Uterus (tissue), 4 donors: ENCODE data around the gene CRADD. TPM values are rescaled to one million over a fixed set of nuclear protein-coding genes. Genes with fewer than 3 reads are reported as not detected.
A peak's percentile ranks its signal among the peaks of the same experiment; 100 is the strongest.

ENCODE experiments used
- DNase-seq, 2 donors: peaks; one replicate each; pipeline ENCODE4 v3.0.0-alpha.2; 2019 to 2020
- H3K27ac ChIP-seq, 2 donors: fragments of 200-600 bp; sonication (generic); 1 replicate in 1 of 2; 2 replicates in 1 of 2; pipeline ENCODE4 v1.5.1; 2016 to 2018
- H3K27me3 ChIP-seq, 2 donors: fragments of 200-600 bp; sonication (generic); one replicate each; pipeline ENCODE4 v1.5.1; 2018 to 2019; ENCODE audit warnings: control low read depth in 1 of 2
- H3K36me3 ChIP-seq, 2 donors: fragments of 200-600 bp; sonication (generic); one replicate each; pipeline ENCODE4 v1.5.1; 2019; ENCODE audit warnings: control low read depth in 1 of 2
- H3K4me1 ChIP-seq, 2 donors: fragments of 200-600 bp; sonication (generic); one replicate each; pipeline ENCODE4 v1.5.1; 2018 to 2019; ENCODE audit warnings: control low read depth in 1 of 2
- H3K4me3 ChIP-seq, 2 donors: fragments of 200-600 bp; sonication (generic); 1 replicate in 1 of 2; 2 replicates in 1 of 2; pipeline ENCODE4 v1.5.1; 2018 to 2019; ENCODE audit warnings: mild to moderate bottlenecking in 1 of 2
- H3K9me3 ChIP-seq, 2 donors: fragments of 200-600 bp; sonication (generic); one replicate each; pipeline ENCODE4 v1.5.1; 2019; ENCODE audit warnings: control low read depth in 1 of 2
- POLR2A ChIP-seq, 2 donors: fragments of 450-650 bp; IDR thresholded peaks; one replicate each; pipeline ENCODE4 v1.6.1; 2016; ENCODE audit warnings: antibody characterized with exemption in 2 of 2, mild to moderate bottlenecking in 1 of 2, moderate library complexity in 1 of 2
- intact Hi-C: fragments of 100-400 bp; cut with DNase I; formaldehyde crosslinking; loops from one replicate; pipeline ENCODE4 v1.15.1; 2023; ENCODE audit warnings: low total_unique reads
- total RNA-seq, 4 donors: library from RNA; depleted of rRNA in 3 of 4; stranded (reverse); fragments of >200 nt in 3 of 4; gene quantifications; one replicate each; pipeline versions ENCODE4 v1.1.0 to v1.2.4, GENCODE V29; 2014 to 2023
- TF ChIP-seq, protein P1 (sequence below), 4 experiments: fragments of 200-600 bp in 2 of 4; fragments of 450-650 bp in 2 of 4; sonication (generic) in 2 of 4; IDR thresholded peaks; one replicate each; pipeline ENCODE4 v1.5.1; 2016 to 2019; ENCODE audit warnings: antibody characterized with exemption in 4 of 4, mild to moderate bottlenecking in 2 of 4, moderate library complexity in 1 of 4
- donor health status: DM: yes; HTN: yes; CAD: no.

CRADD gene
- total RNA-seq, 4 donors from 2014 or later, result 26.4 to 105 (median 49.2) TPM

DNA sequence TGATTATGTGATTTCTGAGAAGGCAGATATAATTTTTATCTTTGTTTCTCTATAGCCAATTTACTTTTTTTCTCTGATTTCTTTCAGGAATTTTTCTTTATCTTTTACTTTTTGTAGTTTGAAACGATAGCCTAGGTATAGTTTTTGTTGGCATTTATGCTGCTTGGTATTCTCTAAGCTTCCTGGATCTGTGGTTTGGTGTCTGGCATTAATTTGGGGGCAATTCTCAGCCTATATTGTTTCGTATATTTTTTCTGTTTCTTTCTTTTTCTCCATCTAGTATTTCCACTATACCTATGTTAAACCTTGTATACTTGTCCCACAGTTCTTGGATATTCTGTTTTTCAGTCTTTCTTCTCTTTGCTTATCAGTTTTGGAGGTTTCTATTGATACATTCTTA lies 45.0 kb downstream of the CRADD start:
- Histone ChIP-seq H3K9me3 (no peaks in the 10 kb centered on the region), H3K4me1 (no peaks in the 10 kb centered on the region), H3K36me3 (no peaks in the 10 kb centered on the region), H3K27ac (no peak overlapping the region), H3K27me3 (no peaks in the 10 kb centered on the region), H3K4me3 (no peak overlapping the region)
- TF ChIP-seq, protein P1, sequence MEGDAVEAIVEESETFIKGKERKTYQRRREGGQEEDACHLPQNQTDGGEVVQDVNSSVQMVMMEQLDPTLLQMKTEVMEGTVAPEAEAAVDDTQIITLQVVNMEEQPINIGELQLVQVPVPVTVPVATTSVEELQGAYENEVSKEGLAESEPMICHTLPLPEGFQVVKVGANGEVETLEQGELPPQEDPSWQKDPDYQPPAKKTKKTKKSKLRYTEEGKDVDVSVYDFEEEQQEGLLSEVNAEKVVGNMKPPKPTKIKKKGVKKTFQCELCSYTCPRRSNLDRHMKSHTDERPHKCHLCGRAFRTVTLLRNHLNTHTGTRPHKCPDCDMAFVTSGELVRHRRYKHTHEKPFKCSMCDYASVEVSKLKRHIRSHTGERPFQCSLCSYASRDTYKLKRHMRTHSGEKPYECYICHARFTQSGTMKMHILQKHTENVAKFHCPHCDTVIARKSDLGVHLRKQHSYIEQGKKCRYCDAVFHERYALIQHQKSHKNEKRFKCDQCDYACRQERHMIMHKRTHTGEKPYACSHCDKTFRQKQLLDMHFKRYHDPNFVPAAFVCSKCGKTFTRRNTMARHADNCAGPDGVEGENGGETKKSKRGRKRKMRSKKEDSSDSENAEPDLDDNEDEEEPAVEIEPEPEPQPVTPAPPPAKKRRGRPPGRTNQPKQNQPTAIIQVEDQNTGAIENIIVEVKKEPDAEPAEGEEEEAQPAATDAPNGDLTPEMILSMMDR (IDR thresholded peaks at IDR 0.05), result no peak
- intact Hi-C loops, result no loop called here
- DNase-seq, result no peak

DNA sequence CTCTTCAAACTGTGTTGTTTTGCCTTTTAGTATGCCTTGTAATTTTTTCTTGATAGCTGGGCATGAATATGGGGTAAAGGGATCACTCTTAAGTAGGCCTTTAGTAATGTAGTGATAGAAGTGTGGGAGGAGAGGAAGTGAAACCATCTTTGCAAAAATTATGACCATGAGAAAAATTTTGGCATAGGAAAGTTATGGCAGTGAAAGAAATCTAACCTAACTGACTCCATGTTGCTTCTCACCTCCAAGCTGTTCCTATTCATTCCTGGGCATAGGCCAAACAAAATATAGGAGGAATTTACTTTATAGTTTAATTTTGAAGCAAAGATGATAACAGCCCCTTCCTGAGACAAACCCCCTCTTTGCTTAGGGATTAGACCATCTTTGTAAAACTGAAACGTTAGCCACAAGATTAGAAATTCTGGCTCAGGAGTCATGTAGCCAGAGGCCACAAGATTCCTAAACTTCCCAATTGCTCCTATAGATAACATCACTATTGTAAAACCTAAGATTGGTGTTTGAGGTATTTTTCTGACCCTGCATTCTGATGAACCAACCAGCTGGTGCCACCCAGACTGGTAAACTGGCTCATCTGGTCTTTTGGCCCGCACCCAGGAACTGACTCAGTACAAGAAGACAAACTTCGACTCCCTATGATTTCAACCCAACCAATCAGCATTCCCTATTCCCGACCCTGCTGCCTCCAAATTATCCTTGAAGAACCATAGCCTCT lies 45.8 kb downstream of the CRADD start:
- intact Hi-C loops, result no loop called here
- no peak overlapping the region for H3K27ac ChIP-seq
- H3K4me3 ChIP-seq, result no peak overlapping the region
- no peaks in the 10 kb centered on the region for H3K36me3 ChIP-seq
- TF ChIP-seq POLR2A (IDR thresholded peaks at IDR 0.05), result no peak
- TF ChIP-seq, protein P1 (IDR thresholded peaks at IDR 0.05), result no peak
- H3K9me3 ChIP-seq, result no peaks in the 10 kb centered on the region
- peaks cover 0 to 6% of the 10 kb centered on the region in 2 donors for H3K4me1 ChIP-seq
- DNase-seq, result no peak
- no peaks in the 10 kb centered on the region for H3K27me3 ChIP-seq

DNA sequence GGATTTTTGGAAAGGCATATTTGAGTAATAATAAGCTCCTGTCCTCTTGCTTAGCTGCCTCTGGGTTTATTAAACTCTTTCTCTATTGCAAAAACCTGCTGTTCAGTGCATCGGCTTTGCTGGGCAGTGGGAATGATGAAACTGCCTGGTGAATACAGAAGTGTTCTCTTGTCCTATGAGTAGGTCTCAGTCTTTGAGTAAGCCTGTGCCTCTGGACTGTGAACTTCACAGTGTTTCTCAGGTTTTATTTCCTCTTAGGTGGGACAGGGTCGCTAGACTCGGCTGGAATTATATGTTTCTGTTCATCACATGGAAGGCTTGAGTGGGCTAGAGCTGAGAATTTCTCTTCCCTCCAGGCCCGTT lies 46.4 kb downstream of the CRADD start:
- TF ChIP-seq POLR2A (IDR thresholded peaks at IDR 0.05), result no peak
- TF ChIP-seq, protein P1 (IDR thresholded peaks at IDR 0.05), result no peak
- Histone ChIP-seq H3K9me3 (no peaks in the 10 kb centered on the region), H3K27me3 (no peaks in the 10 kb centered on the region), H3K36me3 (no peaks in the 10 kb centered on the region), H3K4me3 (no peak overlapping the region), H3K4me1 (peaks cover 0 to 6% of the 10 kb centered on the region in 2 donors), H3K27ac (no peak overlapping the region)
- no peak for DNase-seq
- intact Hi-C loops, result no loop called here

DNA sequence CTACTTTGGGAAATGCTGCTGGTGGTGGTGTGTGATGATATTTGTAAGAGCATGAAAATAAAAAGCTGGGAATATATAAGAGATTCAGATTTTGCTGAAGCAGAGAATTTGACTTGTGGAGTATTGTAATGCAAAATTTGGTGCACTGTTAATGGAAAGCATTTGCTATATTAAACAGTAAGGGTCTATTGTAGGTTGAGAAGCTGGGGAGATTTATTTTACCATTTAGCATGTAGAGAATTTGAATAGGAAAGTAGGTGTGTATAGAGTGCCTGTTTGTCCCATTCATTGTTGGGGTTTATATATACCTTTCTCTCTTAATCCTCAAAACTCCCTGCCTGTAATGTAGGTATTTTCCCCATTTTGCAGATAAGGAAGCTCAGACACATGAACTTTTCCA lies 48.4 kb downstream of the CRADD start:
- H3K9me3 ChIP-seq, result no peaks in the 10 kb centered on the region
- no peak overlapping the region for H3K27ac ChIP-seq
- DNase-seq, result no peak
- no peaks in the 10 kb centered on the region for H3K36me3 ChIP-seq
- intact Hi-C loops, result no loop called here
- no peak for TF ChIP-seq POLR2A (IDR thresholded peaks at IDR 0.05)
- TF ChIP-seq, protein P1 (IDR thresholded peaks at IDR 0.05), result no peak
- no peak overlapping the region for H3K4me3 ChIP-seq
- peaks cover 0 to 6% of the 10 kb centered on the region in 2 donors for H3K4me1 ChIP-seq
- H3K27me3 ChIP-seq, result no peaks in the 10 kb centered on the region

DNA sequence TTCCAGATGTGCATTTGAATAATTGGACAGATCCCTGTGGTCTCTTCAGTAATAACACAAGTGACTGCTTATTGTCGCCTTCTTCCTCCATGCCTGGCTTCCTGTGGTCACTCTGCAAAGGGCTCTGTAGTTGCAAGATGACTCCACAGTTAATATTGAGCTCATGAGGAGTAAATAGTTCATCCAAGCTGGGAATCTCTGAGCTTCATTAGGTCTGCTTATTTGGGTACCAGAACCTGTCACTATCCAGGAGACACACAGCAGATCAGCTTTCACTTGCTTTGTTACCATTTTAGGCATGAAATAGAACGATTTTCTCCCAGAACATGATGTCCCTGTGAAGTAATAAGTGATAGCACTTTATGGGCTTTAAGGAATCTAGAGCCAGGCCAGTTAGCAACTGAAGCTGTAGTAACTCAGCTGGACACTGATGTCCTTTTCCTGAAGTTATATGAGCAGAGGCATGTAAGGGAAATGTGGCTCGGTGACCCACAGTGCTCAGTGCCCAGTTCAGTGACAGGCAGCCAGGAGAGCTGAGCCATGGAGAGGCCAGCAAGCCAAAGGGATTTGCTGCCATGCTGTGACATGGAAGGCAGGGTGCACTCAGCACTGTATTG lies 50.1 kb downstream of the CRADD start:
- intact Hi-C loops, result no loop called here
- Histone ChIP-seq H3K4me1 (peaks cover 0 to 6% of the 10 kb centered on the region in 2 donors), H3K4me3 (no peak overlapping the region), H3K27ac (peak overlapping the region; percentile 84 to 90), H3K36me3 (no peaks in the 10 kb centered on the region), H3K9me3 (no peaks in the 10 kb centered on the region), H3K27me3 (no peaks in the 10 kb centered on the region)
- DNase-seq, result peak; percentile 44 to 59
- TF ChIP-seq, protein P1 (IDR thresholded peaks at IDR 0.05), result peak in 2 of 4 experiments; percentile 3 to 4
- TF ChIP-seq POLR2A (IDR thresholded peaks at IDR 0.05), result peak; percentile 12 to 30
